HCT116 (cell line): ENCODE data around the gene CASKIN2. TPM values are rescaled to one million over a fixed set of nuclear protein-coding genes. Genes with fewer than 3 reads are reported as not detected.

Experiments
- ATAC-seq: fragments of 200-7000 bp; cut with Tn5 transposase; 2 replicates; pipeline ENCODE4 v1.9.1; 2020; ENCODE audit warnings: mild to moderate bottlenecking, moderate library complexity
- BruUV-seq: library from RNA; stranded (reverse); fragments of 400-500 nt; replicated peaks from 2 replicates; lab custom pipeline; 2021; lab: Mats Ljungman, UMichigan
- CTCF ChIA-PET: fragments of 300-600 bp; sonication (Branson Sonifier 250); formaldehyde crosslinking; loops from one replicate; lab custom pipeline; 2021; ENCODE audit warnings: antibody characterized with exemption; lab: Charles Lee
- POLR2A ChIA-PET: fragments of 300-600, 350-600 bp; sonication (Branson Sonifier 250); formaldehyde crosslinking; loops from one replicate; lab custom pipeline; 2021; ENCODE audit warnings: antibody characterized with exemption; lab: Charles Lee
- RAD21 ChIA-PET, 2 experiments: fragments of 300-600 bp; sonication (Branson Sonifier 250); formaldehyde crosslinking; loops; one replicate each; lab custom pipeline; 2023; ENCODE audit warnings: low total read pairs in 2 of 2; ENCODE audit not compliant: uncharacterized antibody in 2 of 2, unreplicated experiment in 2 of 2, low non-redundant PET in 1 of 2; lab: Charles Lee
- DNase-seq: peaks from one replicate; pipeline ENCODE4 v3.0.0-alpha.2; 2010; ENCODE audit warnings: low read depth, low spot score
- H2AFZ ChIP-seq: fragments of 200-600 bp; shearing (Covaris generic), sonication (generic); 2 replicates; pipeline ENCODE4 v1.6.1; 2017; ENCODE audit warnings: low read depth, mixed run types, mixed read lengths, antibody characterized with exemption, low read length; ENCODE audit not compliant: poor library complexity, severe bottlenecking
- H3K27ac ChIP-seq: 2 replicates; pipeline ENCODE4 v1.5.1; 2012; ENCODE audit warnings: low read depth, low read length
- H3K27me3 ChIP-seq: fragments of 200-600 bp; sonication (generic); 2 replicates; pipeline ENCODE4 v1.6.1; 2016; ENCODE audit warnings: mixed run types, low read length, mixed read lengths; ENCODE audit not compliant: insufficient read depth
- H3K36me3 ChIP-seq, 2 experiments: fragments of 200-500 bp in 1 of 2; fragments of 200-600 bp in 1 of 2; sonication (Bioruptor generic) in 1 of 2; sonication (generic) in 1 of 2; 2 replicates each; pipeline versions ENCODE4 v1.5.1 to v1.6.1; 2014 to 2016; ENCODE audit warnings: low read length in 2 of 2, inconsistent platforms in 1 of 2, mixed read lengths in 1 of 2, mixed run types in 1 of 2; ENCODE audit not compliant: insufficient read depth in 2 of 2, control insufficient read depth in 1 of 2
- H3K4me1 ChIP-seq, 2 experiments: fragments of 200-600 bp in 1 of 2; sonication (generic) in 1 of 2; 2 replicates each; pipeline versions ENCODE4 v1.5.1 to v1.6.1; 2012 to 2017; ENCODE audit warnings: low read length in 2 of 2, inconsistent platforms in 1 of 2, mild to moderate bottlenecking in 1 of 2, mixed read lengths in 1 of 2, mixed run types in 1 of 2, moderate library complexity in 1 of 2; ENCODE audit not compliant: insufficient read depth in 2 of 2, control insufficient read depth in 1 of 2
- H3K4me2 ChIP-seq: fragments of 200-600 bp; sonication (generic); 2 replicates; pipeline ENCODE4 v1.6.1; 2017; ENCODE audit warnings: mixed run types, low read length, mixed read lengths
- H3K4me3 ChIP-seq, 2 experiments: fragments of 200-600 bp in 1 of 2; sonication (generic) in 1 of 2; replicated peaks in 1 of 2; 2 replicates each; pipeline ENCODE4 v1.5.1; 2011 to 2016; ENCODE audit warnings: low read length in 2 of 2, control low read depth in 1 of 2, low read depth in 1 of 2, mild to moderate bottlenecking in 1 of 2, mixed read lengths in 1 of 2, mixed run types in 1 of 2
- H3K79me2 ChIP-seq: fragments of 200-600 bp; sonication (generic); 2 replicates; pipeline ENCODE4 v1.6.1; 2017; ENCODE audit warnings: mild to moderate bottlenecking, mixed run types, low read length, moderate library complexity, mixed read lengths; ENCODE audit not compliant: insufficient read depth
- H3K9ac ChIP-seq: fragments of 200-600 bp; sonication (generic); 2 replicates; pipeline ENCODE4 v1.6.1; 2016; ENCODE audit warnings: low read length, mixed read lengths
- H3K9me2 ChIP-seq: fragments of 200-600 bp; sonication (generic), shearing (Covaris generic); 2 replicates; pipeline ENCODE4 v1.6.1; 2017; ENCODE audit warnings: mixed run types, mild to moderate bottlenecking, moderate library complexity; ENCODE audit not compliant: insufficient read depth
- H3K9me3 ChIP-seq, 2 experiments: fragments of 200-500 bp in 1 of 2; fragments of 200-600 bp in 1 of 2; sonication (Bioruptor generic) in 1 of 2; sonication (generic) in 1 of 2; 2 replicates each; pipeline ENCODE4 v1.6.1; 2014 to 2017; ENCODE audit warnings: low read length in 2 of 2, mixed read lengths in 2 of 2, inconsistent platforms in 1 of 2, low read depth in 1 of 2, mild to moderate bottlenecking in 1 of 2, mixed run types in 1 of 2, moderate library complexity in 1 of 2; ENCODE audit not compliant: control insufficient read depth in 1 of 2, insufficient read depth in 1 of 2
- H4K20me1 ChIP-seq: fragments of 200-600 bp; sonication (generic), shearing (Covaris generic); 2 replicates; pipeline ENCODE4 v1.6.1; 2017; ENCODE audit warnings: mixed run types, mild to moderate bottlenecking, moderate library complexity; ENCODE audit not compliant: insufficient read depth
- CBX3 ChIP-seq: IDR thresholded peaks from 2 replicates; pipeline ENCODE4 v1.6.1; 2012; ENCODE audit warnings: low read depth
- EGR1 ChIP-seq: IDR thresholded peaks from 2 replicates; pipeline ENCODE4 v1.6.1; 2012; ENCODE audit warnings: low read depth
- JUND ChIP-seq: IDR thresholded peaks from 2 replicates; pipeline ENCODE4 v1.6.1; 2012
- POLR2A ChIP-seq: IDR thresholded peaks from 2 replicates; pipeline ENCODE4 v1.7.0; 2011; ENCODE audit warnings: borderline replicate concordance; ENCODE audit not compliant: insufficient read depth, insufficient read length; ENCODE audit errors: extremely low read depth
- SP1 ChIP-seq: IDR thresholded peaks from 2 replicates; pipeline ENCODE4 v1.6.1; 2012; ENCODE audit warnings: low read depth
- YY1 ChIP-seq: IDR thresholded peaks from 2 replicates; pipeline ENCODE4 v1.6.1; 2011; ENCODE audit warnings: low read length, low read depth, moderate library complexity, mild to moderate bottlenecking; ENCODE audit not compliant: insufficient replicate concordance; ENCODE audit errors: extremely low read depth
- intact Hi-C: fragments of 100-400 bp; cut with micrococcal nuclease; formaldehyde crosslinking; loops from 2 replicates; pipeline ENCODE4 v1.10.0; 2022
- total RNA-seq: library from RNA; stranded (reverse); gene quantifications from one replicate; pipeline ENCODE4 v1.2.1, GENCODE V29; 2021; ENCODE audit not compliant: unreplicated experiment
- TF ChIP-seq, protein P1 (sequence below): IDR thresholded peaks from 2 replicates; pipeline ENCODE4 v1.6.1; 2012

Gene CASKIN2
- total RNA-seq, 1 experiment from 2014 or later, result 38.4 TPM

- Histone ChIP-seq H3K4me3 (no peak overlapping the region), H4K20me1 (no peaks in the 10 kb centered on the region), H3K9ac (no peak overlapping the region), H3K9me2 (no peaks in the 10 kb centered on the region), H3K4me1 (no peaks in the 10 kb centered on the region), H3K79me2 (no peaks in the 10 kb centered on the region), H3K4me2 (no peak overlapping the region), H3K36me3 (no peaks in the 10 kb centered on the region), H3K27me3 (no peaks in the 10 kb centered on the region), H3K27ac (no peak overlapping the region), H3K9me3 (no peaks in the 10 kb centered on the region), H2AFZ (no peak overlapping the region)
- no TSS peak for BruUV-seq
- RAD21 ChIA-PET, result interaction anchor here in 1 of 2 experiments (0.6 kb wide), 2 partner anchors 9 to 96 kb away, joined by 3 read pairs; partner anchors contain the start of gene TMEM94
- CTCF ChIA-PET, result no interaction called here
- intact Hi-C loops, result no loop called here
- POLR2A ChIA-PET, result no interaction called here
- no peak for TF ChIP-seq YY1
- TF ChIP-seq CBX3, result no peak
- no peak for TF ChIP-seq SP1
- no peak for TF ChIP-seq JUND
- DNase-seq, result no peak
- no peak for ATAC-seq
Observed at GRCh38 chr17:75465039-75465438, 50.3 kb downstream of the CASKIN2 start.

DNA sequence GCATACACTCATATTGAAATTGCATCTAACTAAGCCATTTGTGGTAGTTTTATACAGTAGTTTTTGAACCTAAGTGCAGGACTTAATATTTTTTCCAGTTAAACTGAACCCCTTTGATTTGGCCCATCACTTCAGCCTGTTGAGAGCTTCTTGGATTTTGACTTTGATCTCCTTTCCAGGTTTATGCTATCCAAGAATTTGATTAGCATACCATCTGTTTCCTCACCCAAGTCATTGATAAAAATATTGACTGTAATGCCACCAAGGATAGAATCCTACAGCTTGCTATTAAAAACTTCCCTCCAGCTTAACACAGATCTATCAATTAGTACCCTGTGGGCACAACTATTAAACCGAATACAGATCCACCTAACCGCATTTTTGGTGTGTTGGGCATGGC lies 51.7 kb downstream of the CASKIN2 start:
- no peaks in the 10 kb centered on the region for H3K4me1 ChIP-seq
- no peaks in the 10 kb centered on the region for H3K27me3 ChIP-seq
- H3K9me3 ChIP-seq, result no peaks in the 10 kb centered on the region
- no peaks in the 10 kb centered on the region; the same call in 1 of the 2 replicates for H3K79me2 ChIP-seq
- H2AFZ ChIP-seq, result no peak overlapping the region
- no peaks in the 10 kb centered on the region for H3K9me2 ChIP-seq
- no peak overlapping the region for H3K4me2 ChIP-seq
- CTCF ChIA-PET, result no interaction called here
- DNase-seq (no peak), ATAC-seq (no peak)
- H3K36me3 ChIP-seq, result no peaks in the 10 kb centered on the region
- TF ChIP-seq POLR2A (no peak), EGR1 (no peak)
- TF ChIP-seq, protein P1, sequence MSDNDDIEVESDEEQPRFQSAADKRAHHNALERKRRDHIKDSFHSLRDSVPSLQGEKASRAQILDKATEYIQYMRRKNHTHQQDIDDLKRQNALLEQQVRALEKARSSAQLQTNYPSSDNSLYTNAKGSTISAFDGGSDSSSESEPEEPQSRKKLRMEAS, result no peak
- POLR2A ChIA-PET, result interaction anchor here (0.6 kb wide), 1 partner anchor 20 kb away, joined by 3 read pairs; no protein-coding TSS in a partner anchor
- RAD21 ChIA-PET, result no interaction called here
- H3K9ac ChIP-seq, result no peak overlapping the region
- H3K27ac ChIP-seq, result no peak overlapping the region
- intact Hi-C loops, result no loop called here
- H3K4me3 ChIP-seq, result no peak overlapping the region
- BruUV-seq, result no TSS peak
- no peaks in the 10 kb centered on the region for H4K20me1 ChIP-seq
